COR-L47 (cell line): ENCODE measurements around the gene RNASEH2A.
"Not testable (repeated sequence)": the region's sequence is repeated elsewhere in the genome, so short reads cannot be mapped to it uniquely, and the experiment has no call there.

Experiments
- DNase-seq: peaks from one replicate; lab custom pipeline; 2025; lab: John Stamatoyannopoulos, UW

RNASEH2A gene

DNA sequence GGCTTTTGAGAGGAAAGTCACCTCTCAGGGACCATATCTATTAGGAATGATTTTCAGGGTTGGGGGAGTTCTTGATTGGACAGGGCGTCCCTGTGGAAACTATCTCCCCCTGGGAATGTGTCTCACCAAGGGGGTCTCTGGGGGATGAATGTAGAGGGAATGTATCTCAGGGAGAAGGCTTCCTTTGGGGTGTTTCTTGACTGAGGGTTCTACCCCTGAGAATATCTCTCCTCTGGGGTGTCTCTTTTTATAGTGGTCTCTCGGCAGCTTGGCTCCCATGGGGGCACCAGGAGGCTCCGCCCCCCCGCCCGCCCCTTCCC is 27.0 kb downstream of the RNASEH2A start:
- DNase-seq, result no peak

DNA sequence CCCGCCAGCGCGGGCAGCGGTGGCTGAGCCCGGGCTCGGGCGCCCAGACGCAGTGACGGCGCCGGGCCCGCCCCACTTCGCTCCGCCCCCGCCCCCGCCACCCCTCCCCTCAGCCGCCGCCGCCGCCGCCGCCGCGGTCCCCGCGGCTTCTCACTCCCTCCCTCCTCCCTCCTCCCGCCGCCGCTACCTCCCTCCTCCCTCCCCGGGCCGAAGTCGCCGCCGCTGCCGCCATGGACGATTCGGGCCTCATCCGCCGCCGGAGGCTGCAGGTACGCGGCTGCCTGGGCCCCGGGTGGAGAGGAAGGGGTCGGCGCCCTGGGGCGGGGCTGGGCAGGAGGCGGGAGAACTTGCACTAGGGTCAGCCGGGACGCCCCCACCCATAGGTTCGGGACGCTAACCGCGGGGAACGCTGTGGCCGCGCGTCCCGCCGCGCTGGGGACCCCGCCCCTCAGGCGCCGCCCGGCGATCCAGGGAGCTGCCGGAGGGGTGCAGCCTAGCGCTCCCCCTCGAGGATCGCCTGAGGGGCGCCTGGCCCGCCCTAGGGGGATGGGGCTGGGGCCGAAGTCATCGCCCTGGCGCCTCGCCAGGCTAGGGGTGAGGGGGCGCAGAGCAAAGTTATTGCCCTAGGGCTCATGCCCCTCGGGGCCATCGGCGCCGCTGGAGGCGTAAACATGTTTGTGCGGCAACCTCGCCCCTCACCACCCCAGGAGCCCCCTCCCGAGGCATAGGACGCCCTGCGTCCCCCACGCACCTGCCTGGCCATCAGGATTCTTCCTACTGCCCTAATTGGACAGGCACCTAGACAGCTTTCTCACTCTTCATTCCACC is 27.6 kb downstream of the RNASEH2A start:
- peak; percentile 57 for DNase-seq

DNA sequence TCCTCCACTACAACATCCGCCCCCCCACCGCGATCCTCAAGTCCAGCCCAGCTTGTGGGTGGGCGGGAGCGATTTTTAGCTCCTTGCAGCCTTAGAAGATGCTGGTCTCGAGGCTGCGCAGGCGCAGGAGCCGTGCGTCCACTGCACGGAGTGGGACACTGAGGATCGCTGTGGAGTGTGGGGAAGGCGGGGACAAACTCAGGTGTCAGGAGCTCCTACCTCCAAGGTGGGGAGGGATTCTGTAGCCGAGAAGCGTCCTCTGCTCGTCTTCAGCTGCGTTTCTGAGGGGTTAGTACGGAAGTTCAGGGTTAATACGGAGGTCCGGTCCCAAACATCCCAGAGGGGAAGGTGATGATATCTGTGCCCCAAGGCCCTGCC is 28.2 kb downstream of the RNASEH2A start, which contains the start of gene RTBDN:
Gene RTBDN (minus strand): TSS at position 14 of the 378 bp plus-strand sequence. CDS start 4,600 bp downstream, outside the sequence.
- DNase-seq, result peak; percentile 50

DNA sequence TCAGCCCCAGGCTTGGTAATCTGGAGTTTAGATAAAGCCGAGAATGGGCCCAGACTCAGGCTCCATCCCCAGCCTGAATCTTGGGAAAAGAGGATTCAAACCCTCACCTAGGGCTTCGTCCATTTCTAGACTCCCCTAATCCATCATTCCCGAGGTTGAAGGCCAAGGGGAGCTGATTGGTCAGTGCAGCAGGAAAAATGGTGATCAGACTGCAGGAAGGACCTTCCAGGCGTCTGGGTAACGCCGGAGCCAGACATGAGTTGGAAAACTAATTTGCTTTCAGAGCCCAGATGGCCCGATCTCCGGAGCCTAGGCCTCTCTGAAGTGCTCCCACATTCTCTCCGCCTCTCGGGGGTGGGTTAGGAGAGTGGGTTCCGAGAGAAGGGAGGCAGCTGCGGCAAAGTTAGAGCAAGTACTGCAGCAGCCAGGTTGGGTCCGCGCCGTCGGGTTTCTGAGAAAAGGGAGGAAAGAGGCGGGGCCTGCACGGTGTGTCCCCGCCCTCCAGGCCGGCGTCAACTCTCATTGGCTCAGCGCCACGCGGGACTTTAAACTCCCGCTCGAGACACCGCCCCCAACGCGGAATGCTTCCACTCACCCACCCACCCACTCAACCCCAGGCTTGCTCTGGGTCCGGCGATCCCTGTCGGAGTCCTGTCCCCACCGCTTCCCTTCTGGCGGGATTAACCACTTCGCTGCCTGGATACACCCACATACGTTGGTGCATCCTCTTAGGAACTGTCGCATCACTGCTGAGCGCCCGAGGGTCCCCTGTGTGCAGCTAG is 28.8 kb downstream of the RNASEH2A start:
- DNase-seq, result peak; percentile 56

DNA sequence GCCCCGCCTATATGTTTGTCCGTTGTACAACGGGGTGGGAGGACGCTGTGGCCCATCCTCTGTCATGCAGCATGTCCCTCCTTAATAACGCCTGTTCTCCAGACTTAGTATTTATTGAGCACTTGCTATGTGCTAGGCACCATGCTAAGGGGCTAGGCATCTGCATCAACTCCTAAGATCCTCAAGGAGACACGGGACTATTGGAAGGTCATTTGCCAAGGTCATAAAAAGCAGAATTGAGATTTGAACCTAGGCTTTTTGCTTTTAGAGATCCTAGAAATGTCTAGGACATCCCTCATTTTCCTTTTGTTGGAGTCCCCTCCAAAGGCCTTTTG is 30.1 kb downstream of the RNASEH2A start:
- no peak for DNase-seq

DNA sequence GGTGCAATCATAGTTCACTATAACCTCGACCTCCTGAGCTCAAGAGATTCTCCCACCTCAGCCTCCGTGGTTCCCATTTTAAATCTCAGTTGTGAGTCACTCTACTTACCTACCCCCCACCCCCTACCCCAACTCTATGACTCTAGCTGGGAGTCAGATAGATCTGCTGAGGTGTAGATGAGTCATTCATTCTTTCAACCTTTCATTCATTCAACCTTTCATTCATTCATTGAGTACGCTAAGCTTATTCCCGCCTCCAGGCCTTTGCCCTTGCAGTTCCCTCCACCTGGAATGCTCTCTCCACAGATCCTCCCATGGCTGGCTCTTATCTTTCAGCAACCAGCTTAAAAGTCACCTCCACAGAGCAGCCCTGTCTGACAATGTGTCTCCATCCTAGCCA is 30.8 kb downstream of the RNASEH2A start:
- DNase-seq, result no peak

DNA sequence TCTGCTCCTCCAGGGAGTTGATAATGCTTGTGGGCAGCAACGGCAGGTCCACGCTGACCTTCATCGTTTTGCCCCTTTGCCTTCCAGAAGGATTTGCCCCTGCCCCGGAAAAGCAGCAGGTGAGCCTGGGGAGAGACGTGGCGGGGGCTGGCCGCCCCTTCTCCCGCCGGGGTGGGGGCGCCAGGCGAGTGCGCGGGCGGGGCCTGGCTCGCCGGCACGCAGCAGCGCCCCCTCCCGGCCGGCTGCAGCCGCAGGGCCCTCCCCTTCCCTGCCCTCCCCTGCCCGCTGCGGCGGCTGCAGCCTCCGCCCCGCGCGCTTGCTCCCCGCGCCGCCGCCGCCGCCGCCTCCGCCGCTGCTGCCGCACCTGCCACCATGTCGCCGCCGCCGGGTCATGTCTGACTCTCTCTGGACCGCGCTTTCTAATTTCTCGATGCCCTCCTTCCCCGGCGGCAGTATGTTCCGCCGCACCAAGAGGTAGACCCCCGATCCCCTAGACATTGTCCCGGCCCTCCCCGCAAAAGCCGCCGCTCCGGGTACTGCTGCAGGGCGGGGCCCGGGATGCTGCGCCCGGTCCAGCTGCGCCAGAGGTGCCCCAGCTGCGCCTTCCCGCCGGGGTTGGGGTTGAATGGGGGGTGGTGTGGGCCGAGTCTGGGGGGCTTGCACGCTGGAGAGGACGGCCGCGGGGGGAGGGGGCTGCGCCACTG is 31.9 kb downstream of the RNASEH2A start, which contains the start of gene MAST1:
Gene MAST1 (plus strand): TSS at position 334 of the 704 bp plus-strand sequence. CDS start 58 bp downstream, at position 392.
- DNase-seq, result peak; percentile 64

DNA sequence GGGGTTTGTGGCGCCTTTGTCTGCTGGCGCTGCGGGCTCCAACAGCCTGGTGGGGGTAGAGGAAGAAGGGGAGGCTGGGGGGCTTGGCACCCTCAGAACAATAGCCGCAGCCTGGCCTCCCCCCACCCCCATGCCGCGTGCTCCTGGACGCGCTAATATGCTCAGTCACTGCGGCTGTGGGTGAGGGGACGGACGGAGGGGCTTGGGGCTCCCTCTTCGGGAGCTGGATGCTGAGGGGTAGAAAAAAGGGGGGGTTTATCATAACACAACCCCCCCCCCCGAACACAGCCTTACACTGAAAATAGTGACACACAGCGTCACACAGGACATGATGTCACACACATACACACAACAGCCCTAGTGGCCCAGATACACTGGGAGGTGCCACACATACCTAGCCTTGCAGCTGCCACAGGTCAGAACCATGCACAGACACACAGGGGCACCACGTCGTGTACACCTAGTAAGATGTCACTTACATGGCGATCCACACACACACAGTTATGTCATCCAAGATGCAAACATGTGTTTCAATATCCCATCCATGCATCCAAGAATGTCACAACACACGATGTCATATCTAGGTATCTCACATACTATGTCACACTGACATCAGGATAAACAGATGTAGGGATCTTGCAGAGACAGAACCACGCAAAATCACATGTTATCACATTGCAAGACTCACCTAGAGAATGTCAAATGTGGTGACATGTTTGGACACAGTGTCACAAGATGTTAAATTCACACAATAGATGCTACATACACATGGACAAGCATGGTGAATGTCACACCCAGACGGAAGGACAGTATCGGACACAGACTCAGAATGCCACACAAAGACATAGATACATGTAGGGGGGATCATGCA is 32.7 kb downstream of the RNASEH2A start:
- DNase-seq, result peak; percentile 49

DNA sequence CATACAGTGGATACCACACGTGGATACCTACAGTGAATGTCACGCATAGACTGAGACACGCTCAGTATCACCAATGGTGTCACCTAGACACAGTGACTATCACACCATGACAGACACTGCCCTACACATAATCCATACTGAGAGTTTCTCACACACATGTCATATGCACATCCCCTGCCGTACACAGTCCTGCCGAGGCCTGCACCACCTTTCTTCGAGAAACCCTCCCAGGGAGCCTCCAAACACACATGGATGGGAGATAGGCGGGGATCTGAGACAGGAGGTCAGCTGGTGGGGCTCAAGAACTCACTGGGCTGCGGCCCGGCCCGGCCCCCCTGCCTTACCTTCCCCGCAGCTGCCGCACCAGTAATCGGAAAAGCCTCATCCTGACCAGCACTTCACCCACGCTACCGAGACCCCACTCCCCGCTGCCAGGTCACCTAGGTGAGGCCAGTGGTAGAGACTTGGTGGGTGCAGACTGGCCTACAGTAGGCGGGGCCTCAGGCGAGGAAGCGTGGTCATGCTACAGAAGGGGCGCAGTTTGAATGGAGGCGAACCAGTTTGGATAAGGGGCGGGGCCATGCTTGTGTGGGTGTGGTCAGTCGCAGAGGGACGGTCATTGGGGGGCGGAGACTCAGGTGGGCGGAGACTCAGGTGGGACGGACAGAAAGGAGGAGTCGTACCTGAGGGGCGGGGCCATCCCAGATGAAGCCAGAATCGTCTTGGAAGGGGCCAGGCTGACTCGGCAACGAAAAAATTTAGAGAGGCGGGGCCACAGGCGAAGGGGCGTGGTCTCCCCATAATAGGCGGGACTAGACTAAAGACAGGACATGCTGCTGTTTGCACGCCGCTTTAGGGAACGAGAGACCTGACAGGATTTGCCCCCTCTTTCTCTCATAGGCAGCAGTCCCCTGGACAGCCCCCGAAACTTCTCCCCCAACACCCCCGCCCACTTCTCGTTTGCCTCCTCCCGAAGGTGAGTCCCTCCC is 34.0 kb downstream of the RNASEH2A start:
- peak; percentile 32 for DNase-seq

DNA sequence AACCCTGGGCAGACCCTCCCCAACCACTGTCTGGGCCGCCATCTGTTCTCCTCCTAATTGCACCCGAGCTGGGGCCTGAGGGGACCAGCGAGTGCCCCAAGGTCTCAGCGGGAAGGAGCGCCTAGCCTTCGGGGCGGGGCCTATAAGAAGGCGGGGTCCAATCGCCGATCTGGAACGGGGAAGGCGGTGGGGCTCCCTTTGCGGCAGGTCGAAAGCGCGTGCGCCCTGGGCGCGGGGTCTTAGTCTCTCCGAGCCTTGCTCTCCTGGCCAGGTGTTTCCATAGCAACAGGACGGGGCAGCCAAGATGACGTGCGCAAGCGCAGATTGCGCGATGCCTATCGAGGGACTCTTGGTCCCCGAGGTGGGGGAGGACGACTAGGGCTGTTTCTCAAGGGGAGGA is 34.7 kb downstream of the RNASEH2A start:
- DNase-seq, result no peak

DNA sequence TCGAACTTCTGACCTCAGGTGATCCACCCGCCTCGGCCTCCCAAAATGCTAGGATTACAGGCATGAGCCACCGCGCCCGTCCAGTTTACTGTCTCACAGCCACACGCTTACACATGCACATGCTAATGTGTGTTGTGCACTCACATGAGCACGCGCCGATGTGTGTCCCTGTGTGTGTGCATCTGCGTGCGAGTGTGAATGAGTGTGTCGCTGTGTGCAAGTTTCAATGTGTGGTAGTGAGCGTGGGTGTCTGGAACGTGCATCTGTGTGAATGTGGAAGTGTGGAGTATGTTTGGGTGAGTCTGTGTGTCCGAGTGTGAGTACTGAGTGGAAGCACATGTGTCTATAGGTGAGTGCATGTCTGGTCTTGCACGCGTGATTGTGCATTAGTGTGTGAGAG is 36.1 kb downstream of the RNASEH2A start:
- no peak for DNase-seq

DNA sequence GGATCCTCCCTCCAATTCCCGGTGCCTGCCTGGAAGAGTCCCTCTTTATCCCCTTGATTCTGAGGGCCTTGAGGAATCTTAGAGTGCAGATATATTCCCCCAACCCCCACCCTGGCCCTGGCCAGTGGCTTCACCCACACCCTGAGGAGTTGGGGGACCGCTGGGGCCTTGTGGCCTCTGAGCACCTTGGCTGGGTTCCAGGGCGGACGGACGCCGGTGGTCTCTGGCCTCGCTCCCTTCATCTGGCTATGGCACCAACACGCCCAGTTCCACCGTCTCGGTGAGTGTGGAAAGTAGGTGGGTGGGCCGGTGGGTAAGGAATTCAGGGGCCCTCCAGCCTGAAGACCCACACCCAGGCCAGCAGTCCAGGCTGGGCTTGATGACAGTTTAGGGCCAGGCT is 36.9 kb downstream of the RNASEH2A start:
- DNase-seq, result no peak

DNA sequence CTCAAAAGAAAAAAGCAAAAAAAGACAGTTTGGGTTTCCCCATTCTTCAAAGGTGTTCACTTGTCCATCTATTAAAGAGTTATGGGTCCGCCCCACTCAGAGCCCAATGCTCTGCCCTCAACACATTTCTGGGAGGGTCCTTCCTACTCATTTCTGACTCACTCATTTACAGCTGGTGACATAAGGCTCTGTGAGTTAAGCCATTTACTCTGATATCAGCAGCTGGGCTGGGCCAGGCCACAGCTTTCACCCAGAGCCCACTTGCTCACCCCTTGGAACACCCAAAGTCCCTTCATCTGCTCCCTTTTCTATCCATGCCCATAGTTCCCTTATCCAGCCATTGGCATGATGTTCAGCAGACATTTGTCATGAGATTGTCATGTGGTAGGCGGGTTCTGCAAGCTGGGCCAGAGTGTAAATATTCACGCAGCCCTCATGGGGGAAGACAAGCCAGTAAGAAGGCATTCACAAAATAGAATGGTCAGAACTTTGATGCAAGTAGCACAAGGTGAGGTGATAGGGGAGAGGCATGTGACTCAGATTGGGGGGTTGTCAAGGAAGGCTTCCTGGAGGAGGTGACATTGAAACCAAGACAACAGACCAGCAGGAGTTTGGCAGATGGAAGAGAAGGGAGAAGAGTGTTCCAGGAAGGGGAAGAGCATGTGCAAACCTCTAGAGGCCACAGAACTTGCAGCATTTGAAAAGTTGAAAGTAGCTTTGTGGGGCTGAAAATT is 37.8 kb downstream of the RNASEH2A start:
- DNase-seq, result no peak

DNA sequence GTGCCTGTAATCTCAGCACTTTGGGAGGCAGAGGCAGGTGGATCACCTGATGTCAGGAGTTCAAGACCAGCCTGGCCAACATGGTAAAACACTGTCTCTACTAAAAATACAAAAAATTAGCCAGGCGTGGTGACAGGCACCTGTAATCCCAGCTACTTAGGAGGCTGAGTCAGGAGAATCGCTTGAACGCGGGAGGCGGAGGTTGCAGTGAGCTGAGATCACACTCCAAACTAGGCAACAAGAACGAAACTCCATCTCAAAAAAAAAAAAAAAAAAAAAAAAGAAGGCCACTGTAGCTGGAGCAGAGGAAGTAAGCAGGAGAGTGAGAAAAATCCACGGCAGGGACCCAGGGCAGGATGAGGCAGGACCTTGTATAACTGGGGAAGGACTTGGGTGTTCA is 40.2 kb downstream of the RNASEH2A start:
- not testable (repeated sequence) for DNase-seq

DNA sequence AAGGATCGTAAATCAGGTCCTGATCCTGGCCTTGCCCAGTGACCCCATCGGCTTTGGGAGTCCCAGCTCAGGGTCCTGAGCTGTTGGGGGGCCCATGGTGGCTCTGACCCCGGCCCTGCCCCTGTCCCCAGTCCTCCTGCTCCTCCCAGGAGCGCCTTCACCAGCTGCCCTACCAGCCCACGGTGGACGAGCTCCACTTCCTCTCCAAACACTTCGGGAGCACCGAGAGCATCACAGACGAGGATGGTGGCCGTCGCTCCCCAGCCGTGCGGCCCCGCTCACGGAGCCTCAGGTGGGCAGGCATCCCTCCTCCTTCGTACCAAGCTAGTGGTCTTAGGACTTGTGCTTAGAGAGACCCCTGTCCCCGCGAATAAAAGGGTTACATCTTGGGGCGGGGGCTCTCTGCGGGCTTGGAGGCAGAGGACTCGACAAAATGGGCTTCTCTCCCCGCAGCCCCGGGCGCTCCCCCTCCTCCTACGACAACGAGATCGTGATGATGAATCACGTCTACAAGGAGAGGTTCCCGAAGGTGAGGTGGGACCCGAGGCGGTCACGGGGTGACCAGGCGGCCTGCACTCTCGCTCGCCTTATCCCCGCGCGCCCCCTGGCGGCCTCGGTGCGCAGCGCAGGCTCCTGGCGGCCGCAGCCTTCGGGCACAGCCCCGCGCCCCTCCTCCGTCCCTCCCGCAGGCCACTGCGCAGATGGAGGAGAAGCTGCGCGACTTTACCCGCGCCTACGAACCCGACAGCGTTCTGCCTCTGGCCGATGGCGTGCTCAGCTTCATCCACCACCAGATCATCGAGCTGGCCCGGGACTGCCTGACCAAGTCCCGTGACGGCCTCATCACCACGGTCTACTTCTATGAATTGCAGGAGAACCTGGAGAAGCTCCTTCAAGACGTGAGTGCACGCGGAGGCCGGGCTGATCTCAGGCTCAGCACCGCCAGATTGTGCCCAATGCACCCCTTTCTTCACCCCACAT is 41.1 kb downstream of the RNASEH2A start:
- DNase-seq, result peak; percentile 58

DNA sequence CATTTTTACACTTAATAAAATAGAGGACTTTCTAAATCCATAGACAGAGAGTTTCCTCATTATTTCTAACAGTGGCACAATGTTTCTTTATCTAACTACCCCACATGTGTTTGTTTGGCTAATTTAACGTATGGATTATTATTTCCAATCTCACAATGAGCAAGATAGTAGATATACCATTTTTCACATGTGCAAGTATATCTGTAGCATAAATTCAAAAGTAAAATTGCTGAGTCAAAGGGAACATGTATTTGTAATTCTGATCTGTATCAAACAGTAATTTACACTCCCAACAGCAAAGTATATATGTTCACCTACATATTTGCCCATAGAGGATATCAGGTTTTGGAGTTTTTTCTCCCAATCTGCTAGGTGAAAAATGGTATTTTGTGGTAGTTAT is 50.3 kb downstream of the RNASEH2A start:
- no peak for DNase-seq

DNA sequence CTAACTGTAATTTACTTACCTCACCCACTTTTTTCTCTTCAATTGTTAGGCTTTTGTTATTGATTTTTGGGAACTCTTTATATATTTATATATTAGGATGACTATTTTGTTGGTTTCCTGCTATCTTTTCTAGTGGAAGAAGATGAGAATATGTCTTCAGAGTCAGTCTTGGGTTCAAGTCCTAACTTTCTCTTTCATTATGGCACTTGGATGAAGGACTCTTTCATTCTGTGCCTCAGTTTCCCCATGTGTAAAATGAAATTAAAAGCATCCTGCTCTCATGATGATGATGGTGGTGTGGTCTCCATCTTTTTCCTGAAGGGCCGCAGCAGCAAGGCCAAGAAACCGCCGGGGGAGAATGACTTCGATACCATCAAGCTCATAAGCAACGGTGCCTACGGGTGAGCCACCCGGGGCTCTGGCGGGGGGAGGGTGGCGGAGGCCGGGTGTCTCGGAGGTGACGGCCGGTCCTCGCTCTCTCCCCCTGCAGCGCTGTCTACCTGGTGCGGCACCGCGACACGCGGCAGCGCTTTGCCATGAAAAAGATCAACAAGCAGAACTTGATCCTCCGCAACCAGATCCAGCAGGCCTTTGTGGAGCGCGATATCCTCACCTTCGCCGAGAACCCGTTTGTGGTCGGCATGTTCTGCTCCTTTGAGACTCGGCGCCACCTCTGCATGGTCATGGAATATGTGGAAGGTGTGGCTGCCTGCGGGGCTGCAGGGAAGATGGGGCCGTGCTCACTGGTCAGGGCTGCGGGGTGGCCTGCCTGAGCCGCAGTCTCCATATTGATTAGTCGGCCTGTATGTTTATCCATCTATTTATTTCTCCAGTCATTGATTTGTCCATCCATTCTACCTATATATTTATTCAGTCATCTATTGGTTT is 51.9 kb downstream of the RNASEH2A start:
- DNase-seq, result no peak

DNA sequence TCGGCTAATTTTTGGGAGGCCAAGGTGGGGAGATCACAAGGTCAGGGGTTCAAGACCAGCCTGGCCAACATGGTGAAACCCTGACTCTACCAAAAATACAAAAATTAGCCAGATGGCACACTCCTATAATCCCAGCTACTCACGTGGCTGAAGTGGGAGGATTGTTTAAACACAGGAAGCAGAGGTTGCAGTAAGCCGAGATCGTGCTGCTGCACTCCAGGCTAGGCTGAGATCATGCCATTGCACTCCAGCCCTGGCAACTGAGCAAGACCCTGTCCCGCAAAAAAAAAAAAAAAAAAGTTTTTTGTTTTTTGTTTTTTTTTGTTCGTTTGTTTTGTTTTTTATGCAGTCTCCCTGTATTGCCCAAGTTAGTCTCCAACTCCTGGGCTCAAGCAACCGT is 53.2 kb downstream of the RNASEH2A start:
- no peak for DNase-seq
